CD4-positive, alpha-beta T cell treated with Interleukin-17A for 4 hours (primary cell): Measurements from ENCODE around the gene PRKD1.
"Not testable (repeated sequence)": the region's sequence is repeated elsewhere in the genome, so short reads cannot be mapped to it uniquely, and the experiment has no call there.

Experiments
- DNase-seq: peaks from one replicate; pipeline ENCODE4 v3.0.0-alpha.2; 2020; ENCODE audit warnings: mixed read lengths

The PRKD1 gene

GRCh38 chr14:29734732-29735131 lies 192.9 kb downstream of the PRKD1 start:
- DNase-seq, result no peak

- DNase-seq, result not testable (repeated sequence)
These were observed 200.9 kb downstream of the PRKD1 start for GRCh38 chr14:29726560-29727331.

- DNase-seq, result no peak
These were observed 202.7 kb downstream of the PRKD1 start for GRCh38 chr14:29724991-29725390.

GRCh38 chr14:29722831-29723230 lies 204.8 kb downstream of the PRKD1 start:
- DNase-seq, result no peak

- no peak for DNase-seq
These were observed 206.1 kb downstream of the PRKD1 start for GRCh38 chr14:29721586-29721985.

GRCh38 chr14:29717901-29718300 lies 209.7 kb downstream of the PRKD1 start:
- no peak for DNase-seq

GRCh38 chr14:29716150-29716549 lies 211.5 kb downstream of the PRKD1 start:
- no peak for DNase-seq

GRCh38 chr14:29712601-29713000 lies 215.0 kb downstream of the PRKD1 start:
- no peak for DNase-seq

GRCh38 chr14:29710015-29710414 lies 217.6 kb downstream of the PRKD1 start:
- no peak for DNase-seq

- DNase-seq, result no peak
These were observed 218.2 kb downstream of the PRKD1 start for GRCh38 chr14:29709490-29709889.

- DNase-seq, result no peak
These were observed 220.9 kb downstream of the PRKD1 start for GRCh38 chr14:29706700-29707099.

- no peak for DNase-seq
These were observed 221.8 kb downstream of the PRKD1 start for GRCh38 chr14:29705801-29706200.

- DNase-seq, result not testable (repeated sequence)
These were observed 238.1 kb downstream of the PRKD1 start for GRCh38 chr14:29689597-29689996.

GRCh38 chr14:29687866-29688265 lies 239.8 kb downstream of the PRKD1 start:
- no peak for DNase-seq

GRCh38 chr14:29687071-29687765 lies 240.4 kb downstream of the PRKD1 start:
- DNase-seq, result no peak

- no peak for DNase-seq
These were observed 242.7 kb downstream of the PRKD1 start for GRCh38 chr14:29684926-29685325.

GRCh38 chr14:29682789-29683188 lies 244.9 kb downstream of the PRKD1 start:
- DNase-seq, result no peak

GRCh38 chr14:29681316-29681715 lies 246.3 kb downstream of the PRKD1 start:
- DNase-seq, result no peak

- DNase-seq, result no peak
These were observed 252.9 kb downstream of the PRKD1 start for GRCh38 chr14:29674566-29675285.

- no peak for DNase-seq
These were observed 254.8 kb downstream of the PRKD1 start for GRCh38 chr14:29672831-29673230.

GRCh38 chr14:29671034-29671433 lies 256.6 kb downstream of the PRKD1 start:
- DNase-seq, result no peak

GRCh38 chr14:29668201-29668600 lies 259.4 kb downstream of the PRKD1 start:
- no peak for DNase-seq

GRCh38 chr14:29664515-29664914 lies 263.1 kb downstream of the PRKD1 start:
- no peak for DNase-seq
